Esophagus squamous epithelium (tissue), 4 donors: ENCODE data around the gene DOK4.

Source experiments
- POLR2A ChIP-seq, 4 donors: fragments of 450-650 bp; IDR thresholded peaks; one replicate each; pipeline ENCODE4 v1.6.1; 2017; ENCODE audit warnings: antibody characterized with exemption in 4 of 4, mild to moderate bottlenecking in 4 of 4, moderate library complexity in 3 of 4
- TF ChIP-seq, protein P1 (sequence below), 6 experiments: fragments of 450-650 bp in 4 of 6; fragments of 200-600 bp in 2 of 6; sonication (generic) in 2 of 6; IDR thresholded peaks; one replicate each; pipeline ENCODE4 v1.5.1; 2016 to 2019; ENCODE audit warnings: antibody characterized with exemption in 6 of 6, mild to moderate bottlenecking in 4 of 6, moderate library complexity in 4 of 6

GRCh38 chr16:57479976-57480753, 6.1 kb downstream of the DOK4 start:
- TF ChIP-seq, protein P1, sequence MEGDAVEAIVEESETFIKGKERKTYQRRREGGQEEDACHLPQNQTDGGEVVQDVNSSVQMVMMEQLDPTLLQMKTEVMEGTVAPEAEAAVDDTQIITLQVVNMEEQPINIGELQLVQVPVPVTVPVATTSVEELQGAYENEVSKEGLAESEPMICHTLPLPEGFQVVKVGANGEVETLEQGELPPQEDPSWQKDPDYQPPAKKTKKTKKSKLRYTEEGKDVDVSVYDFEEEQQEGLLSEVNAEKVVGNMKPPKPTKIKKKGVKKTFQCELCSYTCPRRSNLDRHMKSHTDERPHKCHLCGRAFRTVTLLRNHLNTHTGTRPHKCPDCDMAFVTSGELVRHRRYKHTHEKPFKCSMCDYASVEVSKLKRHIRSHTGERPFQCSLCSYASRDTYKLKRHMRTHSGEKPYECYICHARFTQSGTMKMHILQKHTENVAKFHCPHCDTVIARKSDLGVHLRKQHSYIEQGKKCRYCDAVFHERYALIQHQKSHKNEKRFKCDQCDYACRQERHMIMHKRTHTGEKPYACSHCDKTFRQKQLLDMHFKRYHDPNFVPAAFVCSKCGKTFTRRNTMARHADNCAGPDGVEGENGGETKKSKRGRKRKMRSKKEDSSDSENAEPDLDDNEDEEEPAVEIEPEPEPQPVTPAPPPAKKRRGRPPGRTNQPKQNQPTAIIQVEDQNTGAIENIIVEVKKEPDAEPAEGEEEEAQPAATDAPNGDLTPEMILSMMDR (IDR thresholded peaks at IDR 0.05): no peak
- TF ChIP-seq POLR2A (IDR thresholded peaks at IDR 0.05): no peak
